SK-N-SH treated with all-trans-retinoic acid at 6 μM for 48 hours (cell line): ENCODE measurements around the gene SEPTIN3.
A peak's percentile ranks its signal among the peaks of the same experiment; 100 is the strongest.

ENCODE experiments used
- ATAC-seq: fragments of 200-7000 bp; cut with Tn5 transposase; 3 replicates; pipeline ENCODE4 v1.9.1; 2020; ENCODE audit warnings: mild to moderate bottlenecking, moderate library complexity
- ARNTL ChIP-seq: fragments of 450-650 bp; formaldehyde crosslinking; IDR thresholded peaks from 2 replicates; pipeline ENCODE4 v1.5.0; 2020; ENCODE audit warnings: low read depth, mild to moderate bottlenecking, moderate library complexity, borderline replicate concordance
- BACH2 ChIP-seq: fragments of 250-450 bp; sonication (Bioruptor Pico); IDR thresholded peaks from 2 replicates; pipeline ENCODE4 v1.9.0; 2021; ENCODE audit warnings: mild to moderate bottlenecking, borderline replicate concordance
- CSDC2 ChIP-seq: fragments of 250-450 bp; sonication (Bioruptor Pico); IDR thresholded peaks from 2 replicates; pipeline ENCODE4 v1.5.0; 2020; ENCODE audit warnings: mild to moderate bottlenecking, moderate library complexity
- ESRRG ChIP-seq: fragments of 250-450 bp; sonication (Bioruptor Pico); IDR thresholded peaks from 2 replicates; pipeline ENCODE4 v1.6.1; 2021; ENCODE audit warnings: mild to moderate bottlenecking
- ISL1 ChIP-seq: fragments of 250-450 bp; sonication (Bioruptor Pico); IDR thresholded peaks from 2 replicates; pipeline ENCODE4 v2.1.2; 2022; ENCODE audit warnings: mild to moderate bottlenecking, moderate library complexity
- OSR1 ChIP-seq: fragments of 250-450 bp; sonication (Bioruptor Pico); IDR thresholded peaks from 2 replicates; pipeline ENCODE4 v1.8.0; 2022; ENCODE audit warnings: moderate library complexity, mild to moderate bottlenecking, inconsistent platforms
- PPARA ChIP-seq: fragments of 250-450 bp; sonication (Bioruptor Pico); IDR thresholded peaks from 2 replicates; pipeline ENCODE4 v1.5.0; 2020; ENCODE audit warnings: mild to moderate bottlenecking, borderline replicate concordance
- RARB ChIP-seq: fragments of 250-450 bp; sonication (Bioruptor Pico); IDR thresholded peaks from 2 replicates; pipeline ENCODE4 v1.8.0; 2021; ENCODE audit warnings: mild to moderate bottlenecking, moderate library complexity
- SNAI2 ChIP-seq: fragments of 250-450 bp; sonication (Bioruptor Pico); IDR thresholded peaks from 2 replicates; pipeline ENCODE4 v1.5.0; 2020; ENCODE audit warnings: mild to moderate bottlenecking, moderate library complexity
- TOX ChIP-seq: fragments of 250-450 bp; sonication (Bioruptor Pico); IDR thresholded peaks from 2 replicates; pipeline ENCODE4 v1.8.0; 2021; ENCODE audit warnings: mild to moderate bottlenecking, moderate library complexity, borderline replicate concordance
- ZC3H10 ChIP-seq: fragments of 250-450 bp; sonication (Bioruptor Pico); IDR thresholded peaks from 2 replicates; pipeline ENCODE4 v1.5.1; 2021; ENCODE audit warnings: mild to moderate bottlenecking, moderate library complexity
- ZFP3 ChIP-seq: fragments of 250-450 bp; sonication (Bioruptor Pico); IDR thresholded peaks from 2 replicates; pipeline ENCODE4 v1.5.0; 2020; ENCODE audit warnings: mild to moderate bottlenecking, moderate library complexity
- ZFP30 ChIP-seq: fragments of 450-650 bp; formaldehyde crosslinking; IDR thresholded peaks from 2 replicates; pipeline ENCODE4 v1.5.0; 2022; ENCODE audit warnings: mild to moderate bottlenecking, moderate library complexity
- ZNF70 ChIP-seq: fragments of 450-650 bp; formaldehyde crosslinking; IDR thresholded peaks from 2 replicates; pipeline ENCODE4 v1.5.0; 2020; ENCODE audit warnings: mild to moderate bottlenecking, moderate library complexity
- ZNF8 ChIP-seq: fragments of 450-650 bp; formaldehyde crosslinking; IDR thresholded peaks from 2 replicates; pipeline ENCODE4 v1.5.0; 2020; ENCODE audit warnings: mild to moderate bottlenecking, moderate library complexity
- TF ChIP-seq, protein P1 (sequence below): fragments of 250-450 bp; sonication (Bioruptor Pico); IDR thresholded peaks from 2 replicates; pipeline ENCODE4 v1.8.0; 2020; ENCODE audit warnings: mild to moderate bottlenecking, moderate library complexity, borderline replicate concordance
- TF ChIP-seq, protein P2 (sequence below): fragments of 250-450 bp; sonication (Bioruptor Pico); IDR thresholded peaks from 2 replicates; pipeline ENCODE4 v1.5.0; 2020; ENCODE audit warnings: mild to moderate bottlenecking, moderate library complexity
- TF ChIP-seq, protein P3 (sequence below): fragments of 250-450 bp; sonication (Bioruptor Pico); IDR thresholded peaks from 2 replicates; pipeline ENCODE4 v1.5.1; 2021; ENCODE audit warnings: mild to moderate bottlenecking, moderate library complexity
- TF ChIP-seq, protein P4 (sequence below): fragments of 250-450 bp; sonication (Bioruptor Pico); IDR thresholded peaks from 2 replicates; pipeline ENCODE4 v1.8.0; 2021; ENCODE audit warnings: low read depth, mild to moderate bottlenecking, moderate library complexity, borderline replicate concordance
- TF ChIP-seq, protein P5 (sequence below): fragments of 250-450 bp; sonication (Bioruptor Pico); IDR thresholded peaks from 2 replicates; pipeline ENCODE4 v1.5.1; 2020; ENCODE audit warnings: low read depth, mild to moderate bottlenecking, moderate library complexity

Gene SEPTIN3

DNA sequence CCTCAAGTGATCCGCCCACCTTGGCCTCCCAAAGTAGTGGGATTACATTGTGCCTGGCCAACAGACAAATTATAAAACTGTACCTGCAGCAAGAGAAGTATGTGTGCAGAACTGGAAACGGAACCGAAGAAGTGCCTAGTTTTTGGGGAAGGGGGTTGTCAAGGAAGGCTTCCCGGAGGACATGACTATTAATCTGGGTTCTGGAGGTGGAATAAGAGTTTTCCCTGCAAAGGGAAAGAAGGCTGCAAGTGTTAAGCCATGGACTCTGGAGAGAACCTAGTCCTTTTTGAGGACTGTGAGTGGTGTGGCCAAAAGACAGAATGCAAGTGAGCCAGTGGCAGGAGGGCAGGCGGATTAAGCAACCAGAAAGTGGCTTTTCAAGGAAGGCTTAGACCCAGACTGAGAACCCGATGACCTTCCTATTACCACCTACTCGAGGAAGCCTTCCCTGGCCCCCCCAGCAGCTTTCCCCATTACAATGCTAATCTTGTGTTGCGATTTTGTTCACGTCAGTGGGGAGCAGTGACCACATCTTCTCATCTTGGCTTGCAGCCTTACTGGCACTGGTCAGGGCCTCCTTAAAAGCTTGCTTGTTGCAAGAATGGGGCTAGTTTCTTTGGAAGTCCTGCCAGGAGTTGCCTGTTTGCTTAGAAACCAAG lies 5.7 kb upstream of the SEPTIN3 start:
- no peak for ATAC-seq

DNA sequence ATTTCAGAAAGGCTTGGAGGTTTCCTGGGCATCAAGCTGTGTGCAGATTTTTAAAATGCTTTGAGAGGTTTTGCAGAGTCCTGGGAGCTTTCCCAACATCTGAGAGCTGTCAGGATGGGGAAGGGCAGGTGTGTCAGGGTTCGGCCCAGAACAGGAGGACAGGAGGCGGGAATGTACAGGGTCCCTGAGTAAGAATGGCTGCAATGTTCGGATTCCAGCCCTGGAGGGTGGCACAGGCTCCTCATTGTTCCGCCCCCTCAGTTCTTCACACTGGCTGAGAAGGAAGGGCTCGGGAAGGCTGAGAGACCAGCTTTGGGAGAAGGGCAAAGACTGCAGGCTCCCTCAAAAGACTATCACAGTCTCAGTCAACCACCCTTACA lies 5.1 kb upstream of the SEPTIN3 start:
- ATAC-seq = no peak
- TF ChIP-seq RARB (no peak), SNAI2 (CRISPR knock-in tag) (no peak), ZNF70 (CRISPR knock-in tag) (no peak), ISL1 (CRISPR knock-in tag) (no peak)
- TF ChIP-seq, all 23 proteins: peak for 0

More for the DNA sequence above, 5.7 kb upstream of the SEPTIN3 start:
- no peak for TF ChIP-seq ZFP30
- peak; percentile 72; the same call in 1 of the 2 replicates for TF ChIP-seq ZFP3 (CRISPR knock-in tag)
- TF ChIP-seq, all 23 proteins: peak for 1

DNA sequence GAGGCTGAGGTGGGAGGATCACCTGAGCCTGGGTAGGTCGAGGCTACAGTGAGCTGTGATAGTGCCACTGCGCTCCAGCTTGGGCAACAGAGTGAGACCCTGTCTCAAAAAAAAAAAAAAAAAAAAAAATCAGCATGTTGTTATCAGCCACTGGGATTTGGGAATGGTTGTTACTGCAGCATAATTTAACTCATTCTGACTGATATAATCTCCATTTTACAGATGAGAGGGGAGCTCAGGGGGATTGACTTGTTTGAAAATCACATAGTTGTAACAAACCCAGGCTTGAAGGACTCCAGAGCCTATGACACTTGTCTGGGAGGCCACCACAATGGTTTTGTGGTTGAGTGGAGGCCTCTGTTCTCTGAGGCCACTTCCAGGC lies 3.0 kb upstream of the SEPTIN3 start:
- ATAC-seq = no peak

DNA sequence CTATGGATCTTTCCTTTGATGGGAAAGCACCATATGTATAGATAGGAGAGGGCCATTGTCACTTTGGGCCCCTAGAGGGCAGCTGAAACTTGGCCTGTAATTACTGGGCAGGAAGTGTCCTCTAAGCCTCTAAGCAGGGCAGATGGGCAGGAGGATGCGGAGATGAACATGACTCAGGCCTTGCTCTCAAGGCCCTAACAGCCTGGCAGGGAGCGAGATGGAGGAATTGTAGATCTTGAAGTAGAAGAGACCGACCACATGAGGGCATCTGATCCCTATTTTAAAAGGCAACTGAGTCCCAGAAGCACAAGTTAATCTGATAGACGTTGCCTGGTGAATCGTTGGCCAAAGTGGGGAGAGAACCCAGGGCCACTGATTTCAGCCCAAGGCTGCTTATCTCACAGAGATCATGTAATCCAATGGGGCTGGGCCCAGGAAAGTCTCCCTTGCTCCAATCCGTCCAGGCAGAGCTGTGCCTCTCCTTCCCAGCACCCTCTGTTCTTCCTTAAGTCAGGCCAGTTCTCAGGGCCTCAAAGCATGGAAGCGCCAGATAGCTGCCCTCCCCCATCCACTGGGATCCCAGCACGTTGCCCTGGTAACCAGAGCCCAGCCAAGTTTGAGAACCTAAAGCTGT lies 2.5 kb upstream of the SEPTIN3 start:
- ATAC-seq = peak; percentile 77
- TF ChIP-seq, protein P1, sequence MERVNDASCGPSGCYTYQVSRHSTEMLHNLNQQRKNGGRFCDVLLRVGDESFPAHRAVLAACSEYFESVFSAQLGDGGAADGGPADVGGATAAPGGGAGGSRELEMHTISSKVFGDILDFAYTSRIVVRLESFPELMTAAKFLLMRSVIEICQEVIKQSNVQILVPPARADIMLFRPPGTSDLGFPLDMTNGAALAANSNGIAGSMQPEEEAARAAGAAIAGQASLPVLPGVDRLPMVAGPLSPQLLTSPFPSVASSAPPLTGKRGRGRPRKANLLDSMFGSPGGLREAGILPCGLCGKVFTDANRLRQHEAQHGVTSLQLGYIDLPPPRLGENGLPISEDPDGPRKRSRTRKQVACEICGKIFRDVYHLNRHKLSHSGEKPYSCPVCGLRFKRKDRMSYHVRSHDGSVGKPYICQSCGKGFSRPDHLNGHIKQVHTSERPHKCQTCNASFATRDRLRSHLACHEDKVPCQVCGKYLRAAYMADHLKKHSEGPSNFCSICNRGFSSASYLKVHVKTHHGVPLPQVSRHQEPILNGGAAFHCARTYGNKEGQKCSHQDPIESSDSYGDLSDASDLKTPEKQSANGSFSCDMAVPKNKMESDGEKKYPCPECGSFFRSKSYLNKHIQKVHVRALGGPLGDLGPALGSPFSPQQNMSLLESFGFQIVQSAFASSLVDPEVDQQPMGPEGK (CRISPR knock-in tag) = no peak
- TF ChIP-seq, protein P2, sequence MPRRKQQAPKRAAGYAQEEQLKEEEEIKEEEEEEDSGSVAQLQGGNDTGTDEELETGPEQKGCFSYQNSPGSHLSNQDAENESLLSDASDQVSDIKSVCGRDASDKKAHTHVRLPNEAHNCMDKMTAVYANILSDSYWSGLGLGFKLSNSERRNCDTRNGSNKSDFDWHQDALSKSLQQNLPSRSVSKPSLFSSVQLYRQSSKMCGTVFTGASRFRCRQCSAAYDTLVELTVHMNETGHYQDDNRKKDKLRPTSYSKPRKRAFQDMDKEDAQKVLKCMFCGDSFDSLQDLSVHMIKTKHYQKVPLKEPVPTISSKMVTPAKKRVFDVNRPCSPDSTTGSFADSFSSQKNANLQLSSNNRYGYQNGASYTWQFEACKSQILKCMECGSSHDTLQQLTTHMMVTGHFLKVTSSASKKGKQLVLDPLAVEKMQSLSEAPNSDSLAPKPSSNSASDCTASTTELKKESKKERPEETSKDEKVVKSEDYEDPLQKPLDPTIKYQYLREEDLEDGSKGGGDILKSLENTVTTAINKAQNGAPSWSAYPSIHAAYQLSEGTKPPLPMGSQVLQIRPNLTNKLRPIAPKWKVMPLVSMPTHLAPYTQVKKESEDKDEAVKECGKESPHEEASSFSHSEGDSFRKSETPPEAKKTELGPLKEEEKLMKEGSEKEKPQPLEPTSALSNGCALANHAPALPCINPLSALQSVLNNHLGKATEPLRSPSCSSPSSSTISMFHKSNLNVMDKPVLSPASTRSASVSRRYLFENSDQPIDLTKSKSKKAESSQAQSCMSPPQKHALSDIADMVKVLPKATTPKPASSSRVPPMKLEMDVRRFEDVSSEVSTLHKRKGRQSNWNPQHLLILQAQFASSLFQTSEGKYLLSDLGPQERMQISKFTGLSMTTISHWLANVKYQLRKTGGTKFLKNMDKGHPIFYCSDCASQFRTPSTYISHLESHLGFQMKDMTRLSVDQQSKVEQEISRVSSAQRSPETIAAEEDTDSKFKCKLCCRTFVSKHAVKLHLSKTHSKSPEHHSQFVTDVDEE = no peak
- TF ChIP-seq ISL1 (CRISPR knock-in tag) = no peak
- no peak for TF ChIP-seq ZFP3 (CRISPR knock-in tag)
- TF ChIP-seq ZFP30 = no peak
- no peak for TF ChIP-seq ESRRG (CRISPR knock-in tag)
- no peak for TF ChIP-seq ZNF70 (CRISPR knock-in tag)
- TF ChIP-seq BACH2 = no peak
- no peak for TF ChIP-seq ARNTL
- TF ChIP-seq SNAI2 (CRISPR knock-in tag) = no peak
- no peak for TF ChIP-seq PPARA (CRISPR knock-in tag)
- TF ChIP-seq, protein P3, sequence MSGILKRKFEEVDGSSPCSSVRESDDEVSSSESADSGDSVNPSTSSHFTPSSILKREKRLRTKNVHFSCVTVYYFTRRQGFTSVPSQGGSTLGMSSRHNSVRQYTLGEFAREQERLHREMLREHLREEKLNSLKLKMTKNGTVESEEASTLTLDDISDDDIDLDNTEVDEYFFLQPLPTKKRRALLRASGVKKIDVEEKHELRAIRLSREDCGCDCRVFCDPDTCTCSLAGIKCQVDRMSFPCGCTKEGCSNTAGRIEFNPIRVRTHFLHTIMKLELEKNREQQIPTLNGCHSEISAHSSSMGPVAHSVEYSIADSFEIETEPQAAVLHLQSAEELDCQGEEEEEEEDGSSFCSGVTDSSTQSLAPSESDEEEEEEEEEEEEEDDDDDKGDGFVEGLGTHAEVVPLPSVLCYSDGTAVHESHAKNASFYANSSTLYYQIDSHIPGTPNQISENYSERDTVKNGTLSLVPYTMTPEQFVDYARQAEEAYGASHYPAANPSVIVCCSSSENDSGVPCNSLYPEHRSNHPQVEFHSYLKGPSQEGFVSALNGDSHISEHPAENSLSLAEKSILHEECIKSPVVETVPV (CRISPR knock-in tag) = no peak
- TF ChIP-seq RARB = no peak

More for the DNA sequence above, 3.0 kb upstream of the SEPTIN3 start:
- TF ChIP-seq, protein P4, sequence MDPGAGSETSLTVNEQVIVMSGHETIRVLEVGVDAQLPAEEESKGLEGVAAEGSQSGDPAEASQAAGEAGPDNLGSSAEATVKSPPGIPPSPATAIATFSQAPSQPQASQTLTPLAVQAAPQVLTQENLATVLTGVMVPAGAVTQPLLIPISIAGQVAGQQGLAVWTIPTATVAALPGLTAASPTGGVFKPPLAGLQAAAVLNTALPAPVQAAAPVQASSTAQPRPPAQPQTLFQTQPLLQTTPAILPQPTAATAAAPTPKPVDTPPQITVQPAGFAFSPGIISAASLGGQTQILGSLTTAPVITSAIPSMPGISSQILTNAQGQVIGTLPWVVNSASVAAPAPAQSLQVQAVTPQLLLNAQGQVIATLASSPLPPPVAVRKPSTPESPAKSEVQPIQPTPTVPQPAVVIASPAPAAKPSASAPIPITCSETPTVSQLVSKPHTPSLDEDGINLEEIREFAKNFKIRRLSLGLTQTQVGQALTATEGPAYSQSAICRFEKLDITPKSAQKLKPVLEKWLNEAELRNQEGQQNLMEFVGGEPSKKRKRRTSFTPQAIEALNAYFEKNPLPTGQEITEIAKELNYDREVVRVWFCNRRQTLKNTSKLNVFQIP (CRISPR knock-in tag) = no peak
- TF ChIP-seq ZC3H10 = no peak
- no peak for TF ChIP-seq OSR1
- TF ChIP-seq, protein P3 (CRISPR knock-in tag) = no peak
- TF ChIP-seq SNAI2 (CRISPR knock-in tag) = no peak
- TF ChIP-seq ZFP3 (CRISPR knock-in tag) = no peak
- TF ChIP-seq TOX (CRISPR knock-in tag) = no peak
- TF ChIP-seq BACH2 = no peak
- TF ChIP-seq ZNF70 (CRISPR knock-in tag) = no peak
- no peak for TF ChIP-seq CSDC2 (CRISPR knock-in tag)
- TF ChIP-seq, protein P5, sequence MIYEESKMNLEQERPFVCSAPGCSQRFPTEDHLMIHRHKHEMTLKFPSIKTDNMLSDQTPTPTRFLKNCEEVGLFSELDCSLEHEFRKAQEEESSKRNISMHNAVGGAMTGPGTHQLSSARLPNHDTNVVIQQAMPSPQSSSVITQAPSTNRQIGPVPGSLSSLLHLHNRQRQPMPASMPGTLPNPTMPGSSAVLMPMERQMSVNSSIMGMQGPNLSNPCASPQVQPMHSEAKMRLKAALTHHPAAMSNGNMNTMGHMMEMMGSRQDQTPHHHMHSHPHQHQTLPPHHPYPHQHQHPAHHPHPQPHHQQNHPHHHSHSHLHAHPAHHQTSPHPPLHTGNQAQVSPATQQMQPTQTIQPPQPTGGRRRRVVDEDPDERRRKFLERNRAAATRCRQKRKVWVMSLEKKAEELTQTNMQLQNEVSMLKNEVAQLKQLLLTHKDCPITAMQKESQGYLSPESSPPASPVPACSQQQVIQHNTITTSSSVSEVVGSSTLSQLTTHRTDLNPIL (CRISPR knock-in tag) = no peak
- TF ChIP-seq, protein P1 (CRISPR knock-in tag) = no peak
- TF ChIP-seq ZNF8 (CRISPR knock-in tag) = no peak
- no peak for TF ChIP-seq ESRRG (CRISPR knock-in tag)
- no peak for TF ChIP-seq ZFP30
- no peak for TF ChIP-seq ARNTL
